Daoy (cell line): ENCODE data around the gene STAB1. TPM values are rescaled to one million over a fixed set of nuclear protein-coding genes. Genes with fewer than 3 reads are reported as not detected.

Experiments used
- DNase-seq: peaks from one replicate; pipeline ENCODE4 v3.0.0-alpha.2; 2015; ENCODE audit warnings: low read depth
- total RNA-seq: library from RNA; depleted of rRNA; stranded (reverse); fragments of >200 nt; shearing (Covaris generic); gene quantifications from 2 replicates; pipeline ENCODE4 v1.2.3, GENCODE V29; 2014

STAB1 gene
- total RNA-seq, 1 experiment from 2014 or later = not detected

DNA sequence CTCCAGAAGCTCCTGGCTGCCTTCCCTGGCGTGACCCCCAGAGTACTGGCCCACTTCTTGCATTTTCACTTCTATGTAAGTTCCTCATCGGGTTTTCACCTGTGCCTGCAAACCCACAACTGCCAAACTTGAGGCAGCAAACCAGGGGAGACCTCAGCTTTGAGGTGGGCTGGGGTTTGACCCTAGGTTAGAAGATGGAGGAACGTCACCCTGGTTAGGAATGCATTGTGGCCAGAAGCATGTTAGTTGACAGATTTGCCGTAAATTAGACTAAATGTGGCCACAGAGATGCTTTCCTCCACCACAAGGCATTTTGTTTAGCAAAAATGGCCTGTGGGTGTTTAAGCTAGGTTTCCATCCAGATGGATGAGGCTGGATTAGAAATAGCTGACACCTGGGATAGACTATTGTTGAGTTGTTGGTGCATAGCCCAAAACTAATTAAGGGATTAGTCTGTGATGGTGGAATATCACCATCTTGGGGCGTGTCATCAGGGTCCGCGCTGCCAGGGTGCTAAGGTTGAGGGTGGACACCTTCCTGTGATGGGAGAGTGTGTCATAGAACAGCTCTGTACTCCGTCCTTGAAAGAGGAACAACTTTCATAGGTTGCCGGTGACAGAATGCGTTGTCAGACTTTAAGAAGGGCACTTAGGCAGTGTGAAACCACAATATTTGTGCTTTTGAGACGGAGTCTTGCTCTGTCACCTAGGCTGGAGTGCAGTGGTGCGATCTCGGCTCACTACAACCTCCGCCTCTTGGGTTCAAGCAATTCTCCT, 36.2 kb upstream of the STAB1 start:
- DNase-seq = no peak

DNA sequence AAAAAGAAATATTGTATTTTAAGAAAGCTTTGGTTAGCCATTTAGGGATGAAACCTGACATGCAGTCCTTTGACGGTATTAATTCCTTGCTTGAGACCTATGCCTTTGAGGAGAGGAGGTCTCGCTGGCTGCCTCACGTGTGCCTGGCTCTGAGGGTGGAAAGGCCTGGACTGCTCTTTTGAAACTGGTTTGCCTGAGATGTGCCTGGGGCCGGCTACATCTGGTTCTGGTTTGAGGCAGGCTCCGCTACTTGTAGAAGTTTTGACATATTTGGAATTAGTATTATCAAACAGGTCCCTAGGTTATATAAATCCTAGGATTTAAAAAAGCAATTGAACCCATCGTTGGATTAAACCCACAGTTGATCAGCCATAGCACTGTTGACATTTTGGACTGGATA, 33.3 kb upstream of the STAB1 start:
- no peak for DNase-seq

DNA sequence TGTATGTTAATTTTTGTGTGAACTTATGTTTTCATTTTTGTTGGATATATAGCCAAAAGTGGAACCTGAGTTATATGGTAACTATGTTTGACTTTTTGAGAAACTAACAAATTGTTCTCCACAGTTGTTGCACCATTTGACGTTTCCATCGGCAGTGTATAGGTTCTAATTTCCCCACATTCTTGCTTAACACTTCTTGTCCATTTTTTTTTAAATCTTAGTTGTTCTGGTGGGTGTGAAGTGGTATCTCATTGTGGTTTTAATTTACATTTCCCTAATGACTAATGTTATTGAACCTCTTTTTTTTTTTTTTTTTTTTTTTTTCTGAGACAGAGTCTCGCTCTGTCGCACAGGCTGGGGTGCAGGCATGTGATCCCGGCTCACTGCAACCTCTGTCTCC, 31.7 kb upstream of the STAB1 start:
- DNase-seq = no peak

DNA sequence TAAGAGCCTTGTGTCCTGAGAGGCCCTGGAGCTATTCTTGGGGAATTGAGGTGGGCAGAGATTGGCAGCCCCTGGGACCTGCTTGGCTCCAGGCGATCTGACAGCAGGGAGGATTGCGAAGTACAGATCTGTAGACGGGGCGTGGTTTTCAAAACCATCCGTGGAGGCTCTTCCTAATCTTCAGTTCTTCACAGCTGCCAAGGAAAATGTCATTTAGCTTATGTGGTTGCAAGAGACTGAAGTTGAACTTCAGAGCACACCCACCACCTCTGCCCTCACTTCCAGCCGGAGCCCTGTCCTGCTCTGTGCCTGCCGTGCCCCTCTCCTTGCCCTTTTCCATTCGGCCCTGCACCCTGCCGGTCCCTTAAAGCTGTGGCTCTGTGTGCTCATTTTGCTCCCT, 26.8 kb upstream of the STAB1 start:
- DNase-seq = no peak

DNA sequence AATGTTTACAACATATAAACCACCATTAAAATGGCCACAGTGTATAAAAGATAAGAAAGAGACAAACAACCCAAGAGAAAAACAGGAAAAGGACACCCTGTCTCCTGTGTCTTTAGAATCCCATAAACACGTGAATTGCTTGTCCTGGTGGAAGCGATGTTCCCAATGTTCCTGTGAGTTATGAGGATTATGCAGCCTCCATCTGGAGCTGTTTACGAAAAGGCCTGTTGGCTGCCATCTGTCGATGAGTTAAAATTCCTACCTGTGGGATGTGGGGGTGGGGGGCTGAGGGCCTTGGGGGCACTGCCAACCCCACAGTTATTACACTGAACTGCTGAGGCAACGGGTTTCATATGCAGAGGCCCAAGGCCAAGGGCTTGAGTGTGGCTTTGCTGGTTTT, 26.1 kb upstream of the STAB1 start:
- DNase-seq = no peak

DNA sequence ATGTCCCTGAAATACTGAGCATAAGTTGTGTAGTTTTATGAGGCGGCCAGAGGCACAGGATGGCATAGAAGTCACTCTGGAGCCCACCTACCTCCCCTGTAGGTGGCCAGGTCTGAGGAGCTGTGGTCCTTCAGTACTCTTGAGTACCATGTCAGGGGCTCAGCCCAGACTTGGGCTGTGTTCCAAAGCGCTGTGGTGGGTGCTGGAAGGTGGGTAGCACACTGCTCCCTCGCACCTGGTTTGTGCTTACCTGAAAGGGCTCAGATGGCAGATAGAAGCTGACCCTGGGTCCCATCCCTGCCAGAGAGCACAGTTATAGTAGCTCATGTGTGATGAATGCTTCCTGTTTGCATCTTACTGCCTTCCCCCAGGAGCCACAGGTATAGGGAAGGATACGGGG, 24.2 kb upstream of the STAB1 start:
- DNase-seq = no peak

DNA sequence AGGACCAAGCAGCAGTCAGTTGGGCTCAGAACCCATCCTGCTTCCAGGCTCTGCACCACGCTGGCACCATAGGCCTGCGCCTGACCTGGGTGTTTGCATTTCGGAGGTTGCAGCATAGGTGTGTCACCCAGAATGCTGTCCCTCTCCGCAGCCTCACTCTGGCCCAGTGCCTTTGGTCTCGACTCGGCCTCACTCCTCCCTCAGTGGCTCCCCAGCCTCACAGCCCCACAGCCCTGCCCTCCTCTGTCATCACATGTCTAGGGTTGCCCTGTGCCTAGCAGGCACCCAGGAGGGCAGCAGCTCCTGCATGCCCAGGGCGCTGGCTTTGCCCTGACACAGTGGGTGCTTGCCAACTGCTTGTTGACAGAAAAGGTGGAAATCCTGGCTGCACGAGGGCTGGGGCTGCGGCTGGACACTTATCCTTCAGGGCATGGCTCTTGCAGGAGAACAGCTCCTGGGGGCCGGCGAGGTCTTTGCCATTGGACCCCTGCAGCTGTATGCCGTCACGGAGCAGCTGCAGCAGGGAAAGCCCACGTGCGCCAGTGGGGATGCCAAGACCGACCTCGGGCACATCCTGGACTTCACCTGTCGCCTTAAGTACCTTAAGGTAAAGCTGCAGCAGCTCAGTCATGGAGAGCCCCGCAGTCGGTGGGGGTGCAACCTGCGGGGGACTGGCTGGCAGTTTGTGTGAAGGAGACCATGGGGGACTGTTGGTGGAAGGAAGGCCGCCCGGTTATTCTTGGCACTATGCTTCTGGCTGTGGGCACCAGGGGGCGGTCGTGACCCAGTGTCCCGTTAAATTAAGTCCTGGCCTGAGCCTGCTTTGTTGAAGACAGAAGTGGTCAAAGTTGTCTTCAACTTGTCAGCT, 23.5 kb upstream of the STAB1 start:
- peak; percentile 40 for DNase-seq

DNA sequence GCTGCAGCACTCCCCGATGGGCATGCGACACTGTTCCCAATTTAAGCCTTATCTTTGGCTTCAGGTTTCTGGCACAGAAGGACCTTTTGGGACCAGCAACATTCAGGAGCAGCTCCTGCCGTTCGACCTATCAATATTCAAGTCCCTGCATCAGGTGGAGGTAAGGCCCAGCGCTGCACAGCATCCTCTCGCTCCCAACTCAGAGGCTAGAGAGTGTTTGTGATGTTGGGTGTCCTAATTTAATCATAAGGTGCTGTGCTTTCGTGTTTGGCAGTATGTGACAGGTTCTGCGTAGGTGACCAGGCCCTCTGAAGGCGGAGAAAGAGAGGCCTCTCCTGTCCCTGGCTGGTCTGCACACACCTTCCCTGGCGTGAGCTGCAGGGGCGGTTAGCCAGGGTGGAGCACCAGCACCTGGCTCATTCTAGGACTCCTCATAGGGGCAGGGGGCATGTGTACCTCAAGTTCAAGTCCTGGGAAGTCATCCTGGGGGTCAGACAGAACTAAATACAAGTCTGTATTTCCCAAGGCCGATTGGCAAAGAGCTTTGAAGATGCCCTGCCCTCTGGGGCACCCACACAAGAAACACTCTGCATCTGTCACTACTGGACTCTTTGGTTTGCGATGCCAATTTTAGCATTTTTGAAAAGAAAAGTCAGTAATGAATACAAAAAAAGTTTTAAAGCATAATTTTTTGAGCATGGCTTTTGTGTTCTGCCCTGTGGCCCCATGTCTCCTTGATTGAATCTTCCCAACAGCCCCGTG, 22.7 kb upstream of the STAB1 start:
- no peak for DNase-seq

DNA sequence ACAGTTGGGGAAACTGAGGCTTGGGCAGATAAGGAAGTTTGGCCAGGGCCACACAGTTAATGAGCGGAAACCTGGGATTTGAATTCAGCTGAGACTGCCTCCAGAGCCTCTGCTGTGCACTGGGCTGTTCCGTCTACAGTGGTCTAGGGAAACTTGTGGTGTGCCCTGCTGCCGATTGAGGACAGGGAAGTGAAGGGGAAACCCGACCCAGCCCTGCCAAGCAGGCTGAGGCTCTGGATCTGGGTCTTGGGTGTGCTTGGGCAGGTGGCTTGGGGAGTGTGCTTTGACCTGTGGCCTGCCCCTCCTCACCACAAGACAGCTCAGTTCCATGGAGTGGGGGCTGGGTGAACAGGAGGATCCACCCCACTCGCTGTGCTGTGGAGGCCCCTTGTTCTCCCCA, 22.1 kb upstream of the STAB1 start:
- no peak for DNase-seq

DNA sequence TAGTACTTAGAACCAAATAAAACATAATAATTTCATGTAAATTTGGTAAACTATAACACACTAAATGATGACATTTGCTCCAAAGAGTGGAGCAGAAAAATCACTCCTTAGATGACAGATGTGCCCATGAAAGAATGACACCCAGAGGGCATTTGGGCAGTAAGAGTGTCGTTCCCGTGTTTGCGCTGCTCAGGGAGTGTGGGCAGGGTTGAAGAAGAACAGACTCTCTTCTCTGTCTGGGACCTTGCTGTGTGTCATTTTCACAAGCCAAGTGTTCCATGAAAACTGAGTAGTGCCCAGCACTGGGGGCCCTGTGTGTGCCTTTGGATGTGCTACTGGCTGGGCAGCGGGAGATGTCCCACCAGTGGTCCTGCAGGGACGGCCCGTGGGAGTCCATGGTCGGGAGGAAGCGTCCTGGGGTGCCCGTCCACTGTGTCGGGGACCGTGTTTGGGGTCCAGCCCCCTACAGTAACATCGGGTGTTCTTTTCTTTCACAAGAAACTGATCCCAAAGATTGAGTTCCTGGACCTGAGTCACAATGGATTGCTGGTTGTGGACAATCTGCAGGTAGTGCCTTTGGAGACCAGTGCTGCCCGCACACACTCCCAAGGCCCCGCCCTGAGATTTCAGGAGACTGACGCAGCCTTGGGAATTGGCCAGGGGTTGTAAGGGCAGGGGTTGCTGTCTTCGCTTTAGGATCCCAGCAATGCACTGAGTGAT, 17.9 kb upstream of the STAB1 start:
- DNase-seq = no peak

DNA sequence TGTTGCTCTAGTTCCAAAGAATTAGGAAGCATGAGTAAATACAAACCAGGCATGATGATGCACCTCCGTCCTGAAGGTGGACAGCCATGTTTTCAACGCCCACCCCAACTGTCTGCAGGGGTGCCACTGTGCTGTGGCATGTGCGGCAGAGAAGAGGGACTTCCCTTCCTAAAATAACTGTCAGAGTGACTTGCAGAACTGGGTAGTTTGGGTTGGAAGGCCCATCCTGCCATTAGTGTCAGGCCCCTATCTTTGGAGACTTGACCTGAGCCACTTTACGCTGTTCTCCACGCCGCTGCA, 17.4 kb upstream of the STAB1 start:
- no peak for DNase-seq

DNA sequence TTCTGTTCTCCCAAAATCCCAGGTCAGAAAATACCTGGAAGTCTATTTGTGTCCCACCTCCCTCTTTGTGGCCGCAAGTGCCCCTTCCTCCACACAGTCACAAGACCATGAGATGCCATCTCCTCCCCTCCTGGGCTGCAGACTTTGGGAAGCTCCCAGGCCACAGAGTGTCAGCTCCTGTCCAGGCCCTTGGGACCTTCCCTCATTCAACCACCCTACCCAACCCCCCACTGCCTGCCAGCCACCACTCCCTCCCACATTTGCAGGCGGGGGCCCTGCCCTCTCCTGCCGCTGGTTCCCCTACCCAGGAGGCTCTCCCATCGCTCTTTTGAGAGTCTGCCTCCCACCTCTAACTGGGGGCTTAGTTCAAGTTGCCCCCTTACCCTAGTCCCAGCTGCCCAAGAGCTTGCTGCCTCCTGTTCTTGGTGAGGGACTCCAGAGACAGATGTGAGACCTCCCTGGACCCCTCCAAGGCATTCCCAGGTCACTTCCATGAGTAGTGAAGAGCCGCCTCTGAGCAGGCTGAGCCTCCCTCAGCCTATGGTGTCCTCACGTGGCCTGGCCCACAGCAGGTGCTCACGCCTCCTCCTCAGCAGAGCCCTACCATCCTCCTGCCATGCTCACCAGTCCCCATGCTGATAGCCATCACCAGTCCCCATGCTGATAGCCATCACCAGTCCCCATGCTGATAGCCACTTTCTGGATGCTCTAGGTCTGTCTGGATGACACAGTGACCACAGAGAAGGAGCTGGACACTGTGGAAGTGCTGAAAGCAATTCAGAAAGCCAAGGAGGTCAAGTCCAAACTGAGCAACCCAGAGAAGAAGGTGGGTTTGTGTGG, 15.9 kb upstream of the STAB1 start:
- no peak for DNase-seq

DNA sequence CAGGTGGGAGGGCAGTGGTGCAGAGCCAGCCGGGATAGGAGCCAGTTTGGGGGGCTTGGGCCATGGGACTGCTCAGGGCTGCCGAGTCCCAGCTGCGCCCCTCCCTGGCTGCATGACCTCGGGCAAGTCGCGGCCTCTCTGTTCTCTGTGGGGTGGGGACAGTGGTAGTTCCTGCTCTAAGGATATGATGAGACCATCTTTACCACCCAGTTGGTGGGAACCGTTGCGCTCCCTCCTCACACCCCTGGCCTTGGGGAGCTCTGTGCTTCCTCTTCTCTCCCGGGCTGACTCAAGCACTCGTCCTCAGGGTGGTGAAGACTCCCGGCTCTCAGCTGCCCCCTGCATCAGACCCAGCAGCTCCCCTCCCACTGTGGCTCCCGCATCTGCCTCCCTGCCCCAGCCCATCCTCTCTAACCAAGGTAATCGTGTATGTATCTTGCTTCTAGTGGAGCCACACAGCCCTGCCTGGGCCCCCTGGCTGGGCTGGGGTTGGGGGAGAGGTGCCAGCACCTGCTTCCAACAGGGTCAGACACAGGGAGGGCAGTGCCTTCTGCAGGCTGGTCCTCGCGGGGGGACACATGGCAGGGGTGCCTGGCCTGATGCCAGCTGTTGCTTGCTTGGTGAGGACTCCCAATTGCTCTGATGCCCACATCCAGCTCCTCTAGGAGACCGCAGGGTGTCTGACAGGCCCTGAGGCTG, 15.1 kb upstream of the STAB1 start:
- DNase-seq = no peak

DNA sequence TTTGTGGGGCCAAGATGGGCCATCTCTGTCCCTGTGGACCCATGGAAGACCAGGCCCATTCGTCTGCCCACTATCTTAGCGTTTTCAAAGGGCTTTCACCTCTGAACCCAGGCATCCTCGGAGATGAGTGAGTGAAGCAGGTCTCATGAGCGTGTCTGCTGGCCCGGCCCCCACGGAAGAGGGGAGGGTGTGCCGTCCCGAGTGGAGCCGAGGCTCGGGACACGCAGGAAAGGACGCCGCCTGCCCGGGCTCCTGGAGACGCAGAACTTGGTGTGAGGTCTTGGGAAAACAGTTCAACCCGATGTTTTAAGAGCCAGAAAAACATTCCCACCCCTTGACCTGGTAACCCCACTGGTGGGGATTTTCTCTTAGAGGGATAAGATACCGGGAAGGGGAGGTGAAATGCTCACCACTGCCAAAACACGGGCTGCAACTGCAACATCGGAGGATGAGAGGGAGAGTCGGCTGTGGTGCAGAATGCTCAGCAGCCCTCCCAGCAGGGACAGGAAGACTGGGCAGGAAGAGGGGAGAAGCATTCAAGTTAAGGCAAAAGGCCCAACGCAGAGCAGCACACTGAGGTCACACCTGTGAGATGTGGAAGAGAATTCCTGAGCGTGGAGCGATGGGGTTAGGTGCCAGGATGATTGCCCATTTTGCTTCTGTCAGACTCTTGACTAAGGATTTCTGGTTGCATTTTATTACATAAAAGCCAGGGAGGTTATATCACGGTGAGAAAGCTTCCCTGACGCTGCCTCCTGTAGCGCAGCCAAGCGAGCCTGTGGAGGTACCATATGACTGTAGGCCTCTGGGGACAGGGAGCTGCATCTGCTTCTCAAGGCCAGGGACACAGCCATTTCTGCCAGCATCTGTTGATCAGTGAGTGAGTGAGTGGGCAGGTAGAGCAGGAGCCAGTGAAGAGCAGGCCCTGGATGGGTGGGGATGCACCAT, 14.1 kb upstream of the STAB1 start:
- no peak for DNase-seq

DNA sequence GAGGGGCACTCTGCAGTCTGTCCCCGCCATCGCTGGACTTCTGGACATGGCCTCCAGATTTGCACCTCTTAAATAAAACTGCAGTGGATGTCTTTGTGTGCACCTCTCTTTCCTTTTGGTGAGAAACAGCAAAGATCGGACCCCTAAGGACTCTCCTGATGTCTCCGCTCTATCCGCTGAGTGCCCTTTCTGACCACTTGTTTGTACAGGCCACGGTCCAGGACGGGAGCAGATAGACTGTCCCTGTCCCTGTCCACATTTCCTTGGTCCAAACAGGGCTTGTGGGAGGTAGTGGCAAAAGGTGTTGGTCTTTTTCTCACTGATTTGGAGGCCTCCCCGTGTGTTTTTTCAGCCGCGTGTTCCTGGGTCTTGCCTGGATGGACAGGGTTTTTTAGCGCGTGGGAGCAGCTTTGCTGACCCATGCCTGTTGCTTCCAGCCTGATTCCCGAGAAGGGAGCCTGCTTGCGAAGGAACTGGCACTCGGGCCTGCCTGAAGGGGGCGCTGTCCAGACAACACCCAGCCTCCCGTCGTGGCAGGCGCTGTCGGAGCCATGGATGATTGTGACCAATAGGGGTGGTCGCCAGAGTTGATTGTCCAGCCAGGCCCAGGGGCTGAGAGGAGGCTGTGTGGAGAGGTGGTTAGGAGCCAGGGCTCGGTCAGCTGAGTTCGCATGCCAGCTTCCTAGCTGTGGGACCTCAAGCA, 13.2 kb upstream of the STAB1 start:
- DNase-seq = no peak

DNA sequence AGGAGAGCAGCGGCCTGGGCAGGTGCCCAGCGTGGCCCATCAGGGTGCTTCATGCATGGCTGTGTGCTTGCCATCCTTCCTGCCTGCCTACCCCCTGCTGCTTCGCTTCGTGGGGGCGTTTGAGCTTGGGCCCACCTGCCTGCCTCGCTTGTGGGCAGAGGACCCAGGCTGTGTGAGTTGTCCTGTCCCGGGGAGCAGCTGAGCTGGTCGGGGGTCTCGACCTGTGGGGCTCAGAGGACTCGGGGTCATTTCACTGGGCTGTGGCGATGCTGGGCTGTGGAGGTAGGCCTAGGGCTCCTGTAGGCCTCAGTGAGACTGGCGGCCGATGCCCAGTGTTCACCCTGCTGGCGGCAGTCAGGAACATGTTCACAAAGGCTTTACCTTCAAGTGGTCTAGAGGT, 12.1 kb upstream of the STAB1 start:
- DNase-seq = no peak

DNA sequence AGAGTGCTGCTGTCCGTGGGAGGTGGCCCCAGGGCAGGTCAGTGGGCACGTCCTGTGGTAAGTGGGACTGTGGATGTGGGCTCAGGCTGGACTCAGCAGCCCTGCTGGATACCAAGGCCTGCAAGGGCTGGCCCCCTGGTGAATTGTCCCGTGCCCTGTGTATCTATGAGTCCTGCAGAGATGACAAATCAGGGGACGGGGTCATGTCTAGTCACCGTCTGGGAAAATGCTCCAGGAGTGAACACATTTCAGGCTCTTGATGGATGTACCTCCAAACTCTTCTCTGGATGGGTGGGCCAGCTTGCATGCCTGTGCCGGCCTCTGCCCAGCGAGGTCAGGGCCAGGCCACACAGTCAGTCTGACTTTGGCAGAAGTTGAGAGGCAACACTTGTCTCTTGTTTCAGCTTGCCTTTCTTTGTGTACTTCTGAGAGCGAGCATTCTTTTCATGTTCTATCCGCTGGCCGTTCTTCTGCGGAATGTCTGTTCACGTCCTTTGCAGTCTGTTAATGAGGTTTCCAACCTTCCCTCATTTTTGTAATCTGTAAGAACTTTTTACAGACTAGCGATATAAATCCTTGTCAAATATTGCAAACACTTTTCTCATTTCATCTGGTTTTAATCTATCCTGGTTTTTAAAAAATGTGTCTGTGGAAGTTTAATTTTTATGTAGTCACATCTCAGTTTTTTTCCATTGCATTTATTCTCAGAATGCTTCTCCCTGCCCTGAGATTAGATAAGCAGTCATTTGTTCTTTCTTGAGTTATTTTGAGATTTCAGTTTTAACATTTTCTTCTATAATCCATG, 11.4 kb upstream of the STAB1 start:
- DNase-seq = no peak
